HG03571 (cell line): ENCODE measurements around the gene LHX3.

Experiments
- ATAC-seq: cut with Tn5 transposase; IDR thresholded peaks from one replicate; pipeline ENCODE4 v1.9.1; 2021; ENCODE audit not compliant: unreplicated experiment

The LHX3 gene

DNA sequence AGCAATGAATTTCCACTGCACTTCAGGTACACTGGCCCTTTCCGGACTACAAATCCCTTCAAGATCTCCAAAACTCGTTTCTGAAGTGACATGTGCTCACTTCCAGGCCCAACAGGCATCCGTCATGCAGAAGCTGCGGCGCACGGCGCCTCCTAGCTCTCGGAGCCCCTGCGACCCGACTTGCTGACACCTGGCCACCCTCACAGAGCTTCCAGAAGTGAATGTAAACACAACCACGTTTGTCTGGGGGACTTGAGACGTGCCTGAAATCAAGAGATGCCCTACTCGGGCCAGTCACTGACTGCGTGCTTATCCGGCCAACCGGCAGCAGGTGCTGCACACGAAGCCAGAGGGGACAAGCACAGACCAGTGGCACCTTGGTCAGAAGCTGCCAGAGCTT is 4.9 kb upstream of the LHX3 start:
- ATAC-seq, result no peak

DNA sequence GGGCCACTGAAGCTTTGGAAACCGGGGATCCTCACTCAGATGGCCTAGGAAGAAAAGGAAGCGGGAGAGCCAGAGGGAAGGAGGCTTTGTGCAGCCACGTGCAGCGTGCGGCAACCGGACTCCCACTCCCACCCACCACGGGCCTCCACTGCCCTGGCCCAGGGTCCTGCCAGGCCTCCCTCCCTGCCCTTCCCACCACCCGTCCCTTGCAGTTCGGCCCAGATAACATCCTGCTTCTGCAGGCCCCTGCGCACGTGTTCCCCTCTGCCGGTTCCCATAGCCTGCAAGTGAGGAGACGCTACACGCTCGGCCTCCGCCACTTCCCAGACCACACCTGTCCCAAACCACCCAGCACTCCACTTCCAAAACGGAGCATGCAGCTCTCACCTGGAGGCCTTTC is 4.3 kb upstream of the LHX3 start:
- no peak for ATAC-seq

DNA sequence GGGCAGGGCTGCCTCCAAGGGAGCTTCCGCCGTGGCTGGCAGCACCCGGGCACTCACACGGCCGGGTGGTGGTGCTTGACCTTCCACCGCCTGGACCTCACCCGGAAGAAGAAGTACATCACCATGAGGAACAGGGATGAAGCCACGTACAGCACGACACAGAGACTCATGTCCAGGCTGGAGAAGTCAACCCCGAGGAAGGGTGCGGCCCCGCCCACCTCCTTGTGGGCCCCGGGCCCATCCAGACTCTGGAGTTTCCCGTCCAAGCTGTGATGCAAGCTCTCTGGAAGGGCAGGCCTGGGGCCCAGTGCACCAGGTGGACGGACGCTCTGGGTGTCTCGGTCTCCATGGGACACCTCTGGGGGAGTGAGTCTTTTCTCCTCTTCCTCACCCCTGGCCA is 3.7 kb upstream of the LHX3 start:
- no peak for ATAC-seq

DNA sequence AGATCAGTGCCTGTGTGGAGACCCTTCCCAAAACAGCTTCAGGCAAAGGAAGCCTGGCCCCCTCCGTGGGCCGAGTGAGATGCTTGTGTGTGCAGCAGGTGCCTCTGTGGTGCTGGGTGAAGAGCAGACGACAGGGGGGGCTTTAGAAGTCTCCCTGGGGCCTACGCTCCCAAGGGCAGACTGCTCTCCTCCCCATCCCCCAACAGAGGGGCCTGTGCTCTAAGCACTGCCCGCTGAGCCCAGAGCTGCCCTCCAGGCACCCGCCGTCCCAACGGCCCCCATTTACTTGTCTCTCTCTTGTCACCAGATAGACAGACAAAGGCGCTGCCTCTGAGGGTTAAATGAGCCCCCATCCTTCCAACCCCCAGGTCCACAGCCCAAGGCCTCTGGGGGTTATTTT is 2.7 kb upstream of the LHX3 start:
- no peak for ATAC-seq

DNA sequence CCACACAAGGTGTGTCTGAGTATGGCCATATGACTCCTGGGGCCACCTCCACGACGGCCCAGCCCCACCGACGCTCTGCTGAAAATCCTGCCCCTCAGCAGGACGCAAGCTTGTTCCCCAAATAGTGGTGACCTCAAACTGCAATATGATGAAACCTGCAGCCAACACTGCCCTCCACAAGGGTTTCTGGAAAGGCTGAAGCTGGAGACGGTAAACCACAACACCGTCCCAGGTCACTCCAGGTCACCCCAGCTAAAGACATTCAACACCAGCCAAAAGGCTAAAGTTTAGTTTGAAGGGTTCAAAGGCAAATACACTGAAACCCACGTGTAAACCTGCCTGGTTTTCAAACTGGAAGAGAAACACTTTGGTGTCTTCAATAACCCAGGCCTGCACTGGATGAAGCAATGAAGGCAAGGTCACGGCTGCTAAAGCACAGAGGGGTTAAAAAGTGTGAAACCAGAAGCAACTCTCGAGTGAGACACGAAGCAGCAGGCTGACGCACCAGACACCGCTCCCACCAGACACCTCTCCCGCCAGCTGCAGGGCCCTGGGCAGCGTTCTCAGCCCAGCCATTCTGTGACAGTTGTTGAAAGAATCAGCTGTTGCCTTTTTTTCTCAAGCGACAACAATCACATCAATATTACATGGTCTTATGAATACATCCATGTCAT is 1.8 kb upstream of the LHX3 start:
- ATAC-seq, result no peak

DNA sequence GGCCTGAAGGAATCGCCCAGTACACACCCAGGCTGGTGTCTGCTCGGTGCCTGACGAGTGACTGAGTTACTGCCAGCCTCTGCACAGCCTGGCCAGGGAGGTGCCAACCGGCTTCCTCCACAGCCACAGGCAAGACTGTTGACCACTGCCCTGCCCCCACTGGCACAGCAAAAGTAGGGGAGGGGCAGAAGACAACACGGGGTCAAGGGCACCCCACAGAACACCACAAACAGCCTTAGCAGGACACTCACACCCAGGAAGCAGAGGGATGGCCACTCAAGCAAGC is 722 bp upstream of the LHX3 start:
- ATAC-seq, result no peak

DNA sequence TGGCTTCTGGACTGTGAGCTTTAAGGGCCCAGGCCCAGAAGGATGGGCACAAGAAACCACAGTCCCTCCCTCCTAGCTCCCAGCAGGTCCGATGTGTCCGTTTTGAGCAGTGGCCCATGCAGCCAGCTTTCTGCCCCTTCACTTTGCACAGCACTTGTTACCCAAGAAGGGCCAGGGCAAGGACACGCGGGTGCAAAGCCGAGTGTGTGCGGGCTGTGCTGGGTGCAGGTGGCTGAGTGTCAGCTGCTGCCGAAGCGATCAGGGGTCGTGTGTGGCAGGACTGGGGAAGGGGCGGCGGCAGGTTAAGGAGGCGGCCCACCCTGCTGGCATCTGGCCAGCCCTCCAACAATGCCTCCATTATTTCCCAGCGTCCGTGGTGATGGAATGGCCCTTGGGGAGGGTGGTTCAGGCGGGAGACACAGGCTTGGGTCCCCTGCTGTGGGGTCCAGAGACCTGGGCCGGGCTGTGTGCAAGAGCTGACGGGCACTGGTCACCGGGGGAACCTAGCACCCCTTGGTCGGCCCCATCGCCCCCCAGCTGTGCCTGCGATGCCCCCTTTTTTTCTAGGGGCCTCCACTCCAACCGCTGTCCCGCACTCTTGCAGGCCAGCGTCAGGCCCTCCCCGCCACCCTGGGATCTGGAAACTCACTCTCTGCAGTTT is 653 bp downstream of the LHX3 start:
- ATAC-seq, result no peak

DNA sequence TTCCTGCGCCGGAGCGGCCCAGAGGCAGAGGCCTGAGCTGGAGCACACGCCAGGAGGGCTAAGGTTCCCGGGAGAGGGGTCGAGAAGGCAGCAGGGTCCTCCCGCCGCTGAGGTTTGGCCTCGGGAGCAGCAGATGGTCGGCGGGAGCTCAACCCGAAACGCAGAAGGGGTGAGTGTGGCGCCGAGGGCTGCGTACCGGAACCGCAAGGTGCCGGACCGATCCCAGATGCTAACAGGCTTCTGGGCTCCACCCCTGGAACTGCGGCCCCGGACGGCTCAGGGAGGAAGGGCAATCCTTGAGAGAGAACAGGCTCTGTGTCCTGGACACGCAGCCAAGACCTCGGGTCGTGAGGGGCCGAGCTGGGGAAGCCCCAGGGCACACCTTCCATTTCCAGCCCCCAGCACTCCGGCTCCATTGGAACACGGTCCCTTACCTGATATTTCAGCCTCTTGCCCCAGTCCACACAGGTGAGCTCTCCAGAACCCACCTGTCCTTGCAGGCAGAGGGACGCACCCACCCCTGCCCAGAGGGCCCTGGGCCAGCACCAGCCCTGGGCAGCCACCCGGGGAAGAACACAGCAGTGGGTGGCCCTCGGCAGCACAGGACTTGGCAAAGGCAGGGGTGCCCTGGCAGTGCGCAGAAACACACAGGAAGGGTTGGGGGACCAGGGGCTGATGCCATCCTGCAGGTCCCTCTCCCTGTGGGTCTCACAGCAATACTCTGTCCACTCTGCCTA is 1.4 kb downstream of the LHX3 start:
- no peak for ATAC-seq

DNA sequence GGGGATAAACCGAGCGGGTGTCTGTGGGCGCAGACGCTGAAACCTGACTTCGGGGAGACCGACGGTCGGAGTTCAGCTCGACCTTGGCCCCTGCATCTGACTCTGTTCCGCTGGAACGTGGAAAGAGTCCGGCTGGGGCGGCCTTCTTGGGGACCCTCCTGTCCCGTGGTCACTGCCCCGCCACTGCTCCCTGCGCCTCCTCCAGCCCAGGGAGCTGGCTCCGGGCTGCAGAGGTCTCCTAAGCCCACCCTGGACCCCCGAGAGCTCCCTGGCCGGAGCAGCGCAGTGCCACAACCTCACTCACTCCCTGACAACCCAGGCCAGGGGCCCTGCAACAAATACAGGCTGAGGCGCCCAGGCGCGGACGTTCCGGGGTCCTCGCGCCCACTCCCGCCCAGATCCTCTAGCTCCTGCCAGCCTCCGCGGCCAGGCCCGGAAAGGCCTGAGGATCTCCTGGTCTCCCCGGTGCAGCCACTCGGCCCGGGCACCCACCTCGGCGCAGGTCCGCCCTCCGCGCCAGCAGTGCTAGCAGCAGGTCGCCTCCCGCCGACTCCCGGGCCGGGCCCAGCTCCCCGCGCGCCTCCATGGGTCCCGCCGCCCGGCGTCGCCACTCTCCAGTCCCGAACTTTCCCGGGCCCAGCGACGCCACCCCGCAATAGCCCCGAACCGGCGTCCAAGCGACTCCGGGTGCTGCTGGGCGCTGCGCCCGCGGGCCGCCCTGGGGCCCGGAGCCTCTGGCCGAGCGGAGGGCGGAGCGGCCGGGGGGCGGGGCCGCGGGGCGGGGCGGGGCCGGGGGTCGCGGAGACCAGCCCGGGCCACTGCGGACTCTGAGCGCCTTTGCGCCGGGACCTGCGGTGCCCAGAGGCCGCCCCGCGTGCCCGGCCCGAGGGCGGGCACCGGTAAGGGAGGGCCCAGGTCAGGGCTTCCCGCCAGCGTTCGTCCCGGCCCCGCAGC is 2.2 kb downstream of the LHX3 start:
- no peak for ATAC-seq

DNA sequence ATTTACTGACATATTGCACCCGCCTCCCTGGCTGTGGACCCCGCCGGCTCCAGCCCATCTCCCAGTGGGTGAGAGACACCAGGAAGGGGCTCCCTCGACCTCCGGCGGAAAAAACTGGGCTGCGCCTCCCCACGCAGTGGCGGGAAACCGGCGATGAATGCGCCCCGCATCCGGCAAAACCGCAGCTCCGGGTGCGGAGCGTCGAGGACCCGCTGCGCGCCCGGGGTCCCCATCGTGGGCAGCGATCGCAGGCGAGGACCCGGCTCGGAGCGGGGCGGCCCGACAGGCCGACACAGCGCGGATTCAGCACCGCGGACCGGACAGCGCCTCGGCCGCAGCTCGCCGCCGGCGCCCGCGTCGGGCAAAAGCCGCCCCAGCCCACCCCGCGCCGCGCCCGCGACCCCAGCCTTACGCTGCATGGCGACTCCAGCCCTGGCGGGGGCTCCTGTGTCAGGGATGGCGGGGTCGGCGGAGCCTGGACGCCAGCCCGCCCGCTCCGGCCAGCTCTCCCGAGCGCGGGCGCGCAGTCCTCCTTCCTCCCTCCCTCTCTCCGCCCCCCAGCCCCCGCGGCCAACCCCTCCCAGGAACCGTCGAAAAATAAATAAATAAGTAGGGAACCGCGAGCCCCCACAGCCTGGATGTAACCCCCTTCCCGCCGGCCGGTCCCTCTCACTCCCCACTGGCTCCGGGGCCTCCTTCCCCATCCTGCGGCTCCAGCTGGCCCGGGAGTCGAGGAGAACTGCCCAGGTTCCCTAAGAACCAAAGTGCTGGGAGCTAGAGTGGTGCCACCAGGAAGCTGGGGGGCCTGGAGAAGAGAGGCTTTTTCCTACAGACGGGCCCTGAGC is 3.1 kb downstream of the LHX3 start:
- no peak for ATAC-seq

DNA sequence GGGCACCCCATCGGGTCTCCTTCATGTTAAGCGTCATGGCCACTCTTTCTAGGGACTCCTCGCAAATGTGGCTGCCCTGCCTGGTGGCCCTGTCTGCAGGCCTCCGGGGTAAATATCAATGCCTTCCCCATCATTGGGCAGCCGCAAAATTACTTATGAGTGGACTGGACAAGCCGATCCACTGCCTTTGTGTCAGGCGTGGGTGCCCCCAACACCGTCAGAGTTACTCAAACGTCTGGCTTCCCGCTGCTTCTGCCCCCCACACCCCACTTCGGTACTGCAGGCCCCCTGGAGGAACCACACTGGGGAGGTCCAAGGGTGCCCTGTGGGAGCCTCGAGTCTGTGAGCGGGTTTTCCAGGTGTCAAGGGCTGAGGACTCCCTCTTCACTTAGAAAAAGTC is 3.8 kb downstream of the LHX3 start:
- no peak for ATAC-seq

DNA sequence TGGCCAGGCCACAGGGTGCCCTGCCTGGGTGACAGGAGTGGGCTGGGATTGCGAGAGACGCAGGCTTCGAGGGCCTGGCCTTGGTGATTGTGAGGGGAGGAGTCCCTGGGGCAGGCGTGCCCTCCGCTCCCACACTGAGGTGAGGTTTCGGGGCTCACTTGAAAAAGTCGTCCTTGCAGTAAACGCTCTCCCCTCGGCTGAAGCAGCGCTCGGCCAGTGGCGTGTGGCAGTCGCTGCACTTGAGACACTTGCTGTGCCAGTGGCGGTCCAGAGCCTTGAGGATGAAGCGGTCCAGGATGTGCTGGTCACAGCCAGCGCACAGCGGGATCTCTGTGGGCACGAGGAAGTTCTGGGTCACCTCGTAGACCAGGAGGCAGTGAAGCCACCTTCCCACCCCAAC is 4.5 kb downstream of the LHX3 start:
- no peak for ATAC-seq

DNA sequence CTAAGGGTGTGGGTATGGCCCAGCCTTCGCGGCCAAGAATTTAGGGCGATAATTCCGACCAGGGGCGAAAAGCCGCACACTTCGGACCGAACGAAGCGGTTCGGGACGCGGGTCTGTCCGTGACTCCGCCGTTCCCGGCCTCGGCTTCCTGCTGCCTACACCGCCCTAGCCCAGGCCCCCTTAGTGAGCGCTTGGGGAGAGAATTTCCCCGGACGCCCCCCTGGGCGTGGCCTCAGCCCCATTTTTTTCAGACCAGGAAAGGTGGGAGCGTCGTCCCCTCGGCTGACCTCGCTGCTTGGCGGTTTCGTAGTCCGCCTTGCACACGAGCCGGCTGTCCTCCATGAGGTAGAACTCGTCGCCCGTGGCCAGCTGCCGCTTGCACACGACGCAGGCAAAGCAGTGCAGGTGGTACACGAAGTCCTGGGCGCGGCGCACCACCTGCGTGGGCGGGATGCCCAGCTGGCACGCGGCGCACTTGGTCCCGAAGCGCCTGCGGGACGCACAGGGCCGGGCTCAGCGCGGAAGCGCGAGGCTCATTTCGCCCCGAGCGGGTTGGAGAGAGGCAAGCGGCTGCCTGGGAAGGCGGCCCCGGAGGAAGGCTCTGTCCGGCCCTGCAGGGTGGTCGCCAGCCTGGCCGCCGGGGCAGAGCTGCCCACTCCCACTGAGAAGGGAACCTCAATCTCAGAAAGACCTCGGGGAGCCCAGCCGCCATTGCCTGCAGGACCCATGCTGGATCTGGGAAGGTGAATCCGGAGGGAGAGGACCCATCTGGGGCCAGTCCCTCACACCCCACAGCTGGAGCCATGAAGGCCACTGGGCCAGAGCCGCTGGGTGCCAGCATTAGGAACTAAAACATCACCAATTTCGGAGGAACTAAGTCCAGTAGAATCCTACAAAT is 5.3 kb downstream of the LHX3 start:
- no peak for ATAC-seq

DNA sequence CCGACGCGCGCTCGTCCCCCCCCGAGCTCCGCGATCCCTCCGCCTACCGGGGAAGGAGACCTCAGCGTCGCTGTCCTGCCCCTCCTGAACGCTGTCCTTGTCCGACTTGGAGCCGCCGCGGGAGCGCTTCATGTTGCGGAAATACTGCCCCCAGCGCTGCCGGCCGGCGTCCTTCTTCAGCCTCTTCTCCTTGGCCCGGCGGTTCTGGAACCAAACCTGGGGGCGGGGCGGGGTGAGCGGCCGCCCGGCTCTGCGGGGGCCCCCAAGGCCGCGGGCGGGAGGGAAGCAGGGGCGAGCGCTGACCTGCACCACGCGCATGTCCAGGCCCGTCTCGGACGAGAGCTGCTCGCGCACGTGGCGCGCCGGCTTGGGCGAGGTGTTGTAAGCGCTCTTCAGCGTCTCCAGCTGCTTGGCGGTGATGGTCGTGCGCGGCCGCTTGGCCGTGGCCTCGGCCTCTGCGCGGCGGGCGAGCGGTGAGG is 6.3 kb downstream of the LHX3 start:
- no peak for ATAC-seq

DNA sequence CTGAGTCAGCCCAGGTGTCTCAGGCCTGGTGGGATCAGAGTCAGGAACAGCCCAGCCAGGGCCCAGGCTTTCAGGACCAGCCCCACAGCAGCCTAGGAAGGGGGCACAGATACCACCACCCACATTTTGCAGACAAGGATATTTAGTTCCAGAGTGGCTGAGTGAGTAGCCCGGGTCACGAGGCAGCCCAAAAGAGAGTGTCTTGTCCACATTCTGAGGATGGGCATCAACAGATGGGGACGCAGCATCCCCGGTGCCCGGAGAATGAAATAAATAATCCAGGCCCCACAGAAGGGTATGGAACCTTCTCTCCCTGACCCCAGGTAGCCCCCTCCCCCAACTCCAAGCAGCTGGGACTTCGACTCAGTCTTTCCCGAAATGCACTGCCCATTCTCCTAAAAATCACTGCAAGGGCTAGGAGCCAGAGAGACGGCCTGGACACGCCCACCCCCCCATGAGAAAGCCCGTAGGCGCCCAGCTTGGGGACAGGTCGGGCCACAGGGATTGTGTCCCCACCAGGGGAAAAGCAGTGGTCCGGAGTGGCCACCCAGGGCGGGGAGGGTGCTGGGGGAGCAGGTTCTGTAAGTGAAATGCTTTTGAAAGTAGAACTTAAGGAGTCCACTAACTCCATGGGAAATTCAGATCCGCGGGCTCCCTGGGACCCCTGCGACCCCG is 6.9 kb downstream of the LHX3 start:
- no peak for ATAC-seq

DNA sequence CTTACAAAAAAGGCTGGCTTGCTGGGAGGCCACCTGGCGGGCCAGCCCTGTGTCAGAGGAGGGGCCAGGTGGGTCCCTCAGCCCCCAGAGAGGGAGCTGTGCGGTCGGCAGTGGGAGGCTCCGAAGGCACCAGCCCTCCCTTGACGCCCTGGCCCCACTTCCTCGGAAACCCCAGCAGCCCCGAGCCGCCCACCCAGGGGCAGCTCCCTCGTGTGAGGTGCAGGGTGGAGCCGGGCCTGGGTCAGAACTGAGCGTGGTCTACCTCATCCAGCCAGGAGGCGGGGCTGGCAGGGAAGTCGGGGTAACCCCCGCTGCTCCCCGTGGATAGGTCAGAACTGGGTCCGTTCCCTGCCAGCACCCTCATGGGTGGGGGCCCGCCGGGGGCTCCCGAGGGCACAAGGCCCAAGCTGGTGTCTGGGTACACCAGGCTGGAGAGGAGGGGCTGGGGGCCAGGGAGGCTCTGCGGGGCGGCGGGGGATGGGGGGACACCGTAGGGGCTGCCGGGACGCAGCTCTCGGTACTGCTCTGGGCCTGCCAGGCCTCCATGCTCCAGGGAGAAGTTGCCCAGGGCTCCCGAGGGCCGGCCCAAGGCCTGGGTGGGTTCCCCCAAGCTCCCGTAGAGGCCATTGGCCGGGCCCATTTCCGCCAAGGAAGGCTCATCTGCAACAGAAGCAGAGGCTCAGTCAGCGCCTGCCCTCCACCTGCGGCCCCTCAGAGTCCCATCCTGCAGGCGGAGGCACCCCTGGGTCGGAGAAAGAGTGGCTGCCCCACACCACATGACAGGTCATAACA is 7.6 kb downstream of the LHX3 start:
- no peak for ATAC-seq

DNA sequence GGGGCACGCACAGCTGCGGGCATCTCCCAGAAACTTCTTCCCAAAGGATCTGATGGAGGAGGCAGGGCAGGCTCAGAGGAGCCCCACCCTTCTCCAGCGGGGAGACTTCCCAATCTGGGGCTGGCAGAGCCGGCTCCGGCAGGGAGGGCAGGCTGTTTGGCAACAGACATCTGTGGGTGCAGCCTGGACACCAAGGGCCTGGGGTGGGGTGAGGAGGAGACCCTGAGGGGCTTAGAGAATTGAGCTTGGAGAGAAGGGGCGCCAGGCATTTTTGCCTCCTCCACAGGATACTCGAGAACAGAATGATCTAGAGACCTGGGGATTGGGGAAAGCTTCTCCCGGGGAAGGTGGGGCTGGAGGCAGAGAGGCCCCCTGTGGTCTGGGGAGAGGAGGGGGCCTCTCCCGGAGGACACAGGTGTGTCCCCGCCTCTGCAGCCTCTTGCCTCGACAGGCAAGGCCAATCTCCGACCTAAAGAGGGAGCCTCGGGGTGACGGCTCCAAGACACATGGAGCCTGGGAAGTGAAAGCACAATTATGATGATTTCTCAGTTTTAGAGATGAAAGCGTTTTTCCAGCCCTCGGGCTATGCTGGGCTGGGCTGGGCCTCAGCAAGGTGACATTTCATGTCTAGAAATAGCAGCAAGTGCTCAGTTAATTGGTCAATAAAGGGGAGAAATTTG is 8.4 kb downstream of the LHX3 start:
- ATAC-seq, result no peak

DNA sequence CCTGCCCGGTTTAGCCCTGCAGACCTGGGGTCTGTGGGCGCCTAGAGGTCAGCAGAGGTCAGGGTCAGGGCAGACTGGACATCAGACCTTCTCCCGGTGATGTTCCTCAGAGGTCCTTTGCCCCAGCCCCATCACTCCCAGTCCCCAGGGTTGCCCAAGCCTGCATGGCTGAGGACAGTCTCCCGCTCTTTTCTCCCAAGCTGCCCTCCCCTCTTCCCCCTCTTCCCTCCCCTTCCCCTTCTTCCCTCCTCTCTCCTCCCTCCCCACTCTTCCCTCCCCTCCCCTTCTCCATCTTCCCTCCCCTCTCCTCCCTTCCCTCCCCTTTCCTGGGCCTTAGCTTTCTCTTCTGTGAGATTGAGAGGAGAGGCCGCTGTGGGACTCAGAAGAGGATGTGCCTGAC is 10.4 kb downstream of the LHX3 start:
- no peak for ATAC-seq
